Testis (tissue), 2 donors: Measurements from ENCODE around the gene KRTAP5-6.

Experiments used
- POLR2A ChIP-seq: fragments of 450-650 bp; IDR thresholded peaks from one replicate; pipeline ENCODE4 v1.6.1; 2017; ENCODE audit warnings: antibody characterized with exemption, mild to moderate bottlenecking, moderate library complexity
- TF ChIP-seq, protein P1 (sequence below), 3 experiments: fragments of 450-650 bp in 2 of 3; fragments of 200-600 bp in 1 of 3; sonication (generic) in 1 of 3; IDR thresholded peaks; one replicate each; pipeline ENCODE4 v1.5.1; 2016 to 2019; ENCODE audit warnings: antibody characterized with exemption in 3 of 3, mild to moderate bottlenecking in 2 of 3, moderate library complexity in 1 of 3

GRCh38 chr11:1736447-1736992, 39.5 kb downstream of the KRTAP5-6 start:
- TF ChIP-seq, protein P1, sequence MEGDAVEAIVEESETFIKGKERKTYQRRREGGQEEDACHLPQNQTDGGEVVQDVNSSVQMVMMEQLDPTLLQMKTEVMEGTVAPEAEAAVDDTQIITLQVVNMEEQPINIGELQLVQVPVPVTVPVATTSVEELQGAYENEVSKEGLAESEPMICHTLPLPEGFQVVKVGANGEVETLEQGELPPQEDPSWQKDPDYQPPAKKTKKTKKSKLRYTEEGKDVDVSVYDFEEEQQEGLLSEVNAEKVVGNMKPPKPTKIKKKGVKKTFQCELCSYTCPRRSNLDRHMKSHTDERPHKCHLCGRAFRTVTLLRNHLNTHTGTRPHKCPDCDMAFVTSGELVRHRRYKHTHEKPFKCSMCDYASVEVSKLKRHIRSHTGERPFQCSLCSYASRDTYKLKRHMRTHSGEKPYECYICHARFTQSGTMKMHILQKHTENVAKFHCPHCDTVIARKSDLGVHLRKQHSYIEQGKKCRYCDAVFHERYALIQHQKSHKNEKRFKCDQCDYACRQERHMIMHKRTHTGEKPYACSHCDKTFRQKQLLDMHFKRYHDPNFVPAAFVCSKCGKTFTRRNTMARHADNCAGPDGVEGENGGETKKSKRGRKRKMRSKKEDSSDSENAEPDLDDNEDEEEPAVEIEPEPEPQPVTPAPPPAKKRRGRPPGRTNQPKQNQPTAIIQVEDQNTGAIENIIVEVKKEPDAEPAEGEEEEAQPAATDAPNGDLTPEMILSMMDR (IDR thresholded peaks at IDR 0.05): no peak
- no peak for TF ChIP-seq POLR2A
